ENCODE results near the gene GFOD2. TPM values are rescaled to one million over a fixed set of nuclear protein-coding genes. Genes with fewer than 3 reads are reported as not detected.
"Not testable (repeated sequence)": the region's sequence is repeated elsewhere in the genome, so short reads cannot be mapped to it uniquely, and the experiment has no call there.

GFOD2 gene
- total RNA-seq, 1 experiment from 2014 or later: 19.0 TPM

DNA sequence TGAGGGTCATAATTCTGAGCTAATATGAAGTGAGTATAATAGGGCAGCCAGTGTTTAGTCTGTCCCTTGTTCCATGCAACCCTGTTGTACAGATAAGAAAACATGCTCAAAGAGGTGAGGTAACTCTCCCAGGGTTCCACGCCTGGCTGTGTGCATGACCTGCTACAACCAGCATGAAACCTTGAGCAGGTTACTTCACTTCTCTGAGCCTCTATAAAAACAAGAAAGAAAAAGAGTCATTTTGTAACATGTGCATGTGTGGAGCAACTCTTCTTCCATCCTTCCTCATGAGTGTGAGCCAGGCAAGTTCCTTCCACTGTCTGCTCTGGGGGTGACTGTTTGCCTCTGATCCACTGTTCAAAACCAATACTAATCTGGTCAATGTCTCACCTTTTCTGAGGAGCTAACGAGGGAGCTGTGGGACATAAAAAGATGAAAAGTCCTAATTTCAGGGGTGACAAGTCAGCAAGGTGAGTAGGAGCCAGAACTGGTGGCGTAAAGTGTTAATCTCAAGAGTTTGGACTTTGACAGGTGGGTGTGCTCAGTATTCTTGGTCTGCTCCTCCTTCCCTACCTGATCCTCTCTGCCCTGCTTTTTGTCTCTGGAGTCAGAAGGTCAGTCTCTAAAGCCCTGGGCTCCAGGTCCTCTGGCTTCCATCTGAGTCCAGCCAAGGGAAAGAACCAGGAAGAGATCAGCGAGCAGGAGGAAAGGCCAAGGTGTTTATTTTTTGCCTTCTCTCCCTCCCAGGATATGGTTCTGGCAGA is 21.5 kb downstream of the GFOD2 start:
- TF ChIP-seq, protein P1, sequence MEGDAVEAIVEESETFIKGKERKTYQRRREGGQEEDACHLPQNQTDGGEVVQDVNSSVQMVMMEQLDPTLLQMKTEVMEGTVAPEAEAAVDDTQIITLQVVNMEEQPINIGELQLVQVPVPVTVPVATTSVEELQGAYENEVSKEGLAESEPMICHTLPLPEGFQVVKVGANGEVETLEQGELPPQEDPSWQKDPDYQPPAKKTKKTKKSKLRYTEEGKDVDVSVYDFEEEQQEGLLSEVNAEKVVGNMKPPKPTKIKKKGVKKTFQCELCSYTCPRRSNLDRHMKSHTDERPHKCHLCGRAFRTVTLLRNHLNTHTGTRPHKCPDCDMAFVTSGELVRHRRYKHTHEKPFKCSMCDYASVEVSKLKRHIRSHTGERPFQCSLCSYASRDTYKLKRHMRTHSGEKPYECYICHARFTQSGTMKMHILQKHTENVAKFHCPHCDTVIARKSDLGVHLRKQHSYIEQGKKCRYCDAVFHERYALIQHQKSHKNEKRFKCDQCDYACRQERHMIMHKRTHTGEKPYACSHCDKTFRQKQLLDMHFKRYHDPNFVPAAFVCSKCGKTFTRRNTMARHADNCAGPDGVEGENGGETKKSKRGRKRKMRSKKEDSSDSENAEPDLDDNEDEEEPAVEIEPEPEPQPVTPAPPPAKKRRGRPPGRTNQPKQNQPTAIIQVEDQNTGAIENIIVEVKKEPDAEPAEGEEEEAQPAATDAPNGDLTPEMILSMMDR (IDR thresholded peaks at IDR 0.05; ENCODE audit: unreplicated experiment): no peak
- Mint-ChIP-seq H3K4me3 (ENCODE audit: unreplicated experiment) (no peak overlapping the region), H3K9me3 (ENCODE audit: unreplicated experiment) (no peaks in the 10 kb centered on the region), H3K36me3 (ENCODE audit: insufficient read depth, unreplicated experiment) (peaks cover 18% of the 10 kb centered on the region), H3K27ac (ENCODE audit: low read depth, unreplicated experiment) (no peak overlapping the region), H3K27me3 (ENCODE audit: insufficient read depth, unreplicated experiment) (no peaks in the 10 kb centered on the region), H3K4me1 (ENCODE audit: insufficient read depth, unreplicated experiment) (no peaks in the 10 kb centered on the region)
- POLR2A ChIA-PET: no interaction called here
- intact Hi-C loops (cut with micrococcal nuclease): no loop called here
- BruUV-seq (replicated peaks): no TSS peak
- CTCF ChIA-PET: interaction anchor here (1.3 kb wide), 1 partner anchor 8 kb away, joined by 3 read pairs; no protein-coding TSS in a partner anchor
- DNase-seq (ENCODE audit: unreplicated experiment): no peak

DNA sequence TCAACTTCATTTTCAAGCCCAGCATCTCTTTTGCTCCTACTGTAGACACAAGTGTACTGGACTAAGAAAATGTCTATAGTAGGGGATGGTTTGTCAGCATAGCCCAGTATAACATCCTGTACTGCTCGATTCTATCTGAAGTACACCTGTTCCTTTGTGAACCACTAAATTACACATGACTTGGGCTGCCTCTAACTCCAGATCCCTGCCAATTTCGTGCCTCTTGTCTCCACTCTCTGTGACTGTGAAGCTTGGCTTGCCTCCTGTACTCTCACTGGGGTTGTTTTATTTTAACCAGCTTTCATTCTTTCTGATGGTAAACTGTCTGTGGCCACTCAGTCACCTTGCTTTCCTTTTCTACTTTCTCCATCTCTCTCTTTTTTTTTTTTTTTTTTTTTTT is 24.5 kb downstream of the GFOD2 start:
- Mint-ChIP-seq H3K27ac (ENCODE audit: low read depth, unreplicated experiment) (no peak overlapping the region), H3K4me3 (ENCODE audit: unreplicated experiment) (no peak overlapping the region), H3K9me3 (ENCODE audit: unreplicated experiment) (no peaks in the 10 kb centered on the region), H3K36me3 (ENCODE audit: insufficient read depth, unreplicated experiment) (peaks cover 17% of the 10 kb centered on the region), H3K27me3 (ENCODE audit: insufficient read depth, unreplicated experiment) (no peaks in the 10 kb centered on the region), H3K4me1 (ENCODE audit: insufficient read depth, unreplicated experiment) (no peaks in the 10 kb centered on the region)
- CTCF ChIA-PET: interaction anchor here (0.6 kb wide), 1 partner anchor 541 kb away, joined by 3 read pairs; no protein-coding TSS in a partner anchor
- DNase-seq (ENCODE audit: unreplicated experiment): no peak
- intact Hi-C loops (cut with micrococcal nuclease): no loop called here
- no TSS peak for BruUV-seq (replicated peaks)
- POLR2A ChIA-PET: no interaction called here
- TF ChIP-seq, protein P1 (IDR thresholded peaks at IDR 0.05; ENCODE audit: unreplicated experiment): no peak

DNA sequence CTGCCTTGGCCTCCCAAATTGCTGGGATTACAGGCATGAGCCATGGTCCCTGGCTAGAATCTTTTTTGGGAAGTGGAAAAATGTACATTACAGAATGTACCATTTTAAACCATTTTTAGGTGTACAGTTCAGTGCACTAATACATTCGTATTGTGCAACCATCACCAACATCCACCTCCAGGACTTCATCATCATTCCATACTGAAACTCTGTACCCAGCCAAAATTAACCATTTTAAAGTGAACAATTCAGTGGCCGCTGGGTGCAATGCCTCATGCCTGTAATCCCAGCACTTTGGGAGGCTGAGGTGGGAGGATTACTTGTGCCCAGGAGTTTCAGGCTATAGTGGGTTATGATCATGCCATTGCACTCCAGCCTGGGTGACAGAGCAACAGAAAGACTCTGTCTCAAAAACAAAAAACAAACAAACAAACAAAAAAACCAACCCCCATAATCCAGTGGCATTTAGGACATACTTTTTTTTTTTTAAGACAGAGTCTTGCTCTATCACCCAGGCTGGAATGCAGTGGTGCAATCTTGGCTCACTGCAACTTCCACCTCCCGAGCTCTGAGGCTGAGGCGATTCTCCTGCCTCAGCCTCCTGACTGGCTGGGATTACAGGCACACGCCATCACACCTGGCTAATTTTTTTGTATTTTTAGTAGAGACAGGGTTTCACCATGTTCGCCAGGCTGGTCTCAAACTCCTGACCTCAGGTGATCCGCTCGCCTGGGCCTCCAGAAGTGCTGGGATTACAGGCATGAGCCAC is 25.4 kb downstream of the GFOD2 start:
- POLR2A ChIA-PET: interaction anchor here (0.7 kb wide), 1 partner anchor 800 kb away, joined by 3 read pairs; no protein-coding TSS in a partner anchor
- DNase-seq (ENCODE audit: unreplicated experiment); intact Hi-C loops (cut with micrococcal nuclease); H3K9me3 Mint-ChIP-seq (ENCODE audit: unreplicated experiment); BruUV-seq (replicated peaks); H3K27me3 Mint-ChIP-seq (ENCODE audit: insufficient read depth, unreplicated experiment); H3K4me3 Mint-ChIP-seq (ENCODE audit: unreplicated experiment); H3K27ac Mint-ChIP-seq (ENCODE audit: low read depth, unreplicated experiment); H3K4me1 Mint-ChIP-seq (ENCODE audit: insufficient read depth, unreplicated experiment): not testable (repeated sequence)
- H3K36me3 Mint-ChIP-seq (ENCODE audit: insufficient read depth, unreplicated experiment): peaks cover 18% of the 10 kb centered on the region
- CTCF ChIA-PET: interaction anchor here (0.7 kb wide), 1 partner anchor 172 kb away, joined by 3 read pairs; no protein-coding TSS in a partner anchor

- CTCF ChIA-PET: no interaction called here
- H3K27ac Mint-ChIP-seq (ENCODE audit: low read depth, unreplicated experiment): no peak overlapping the region
- DNase-seq (ENCODE audit: unreplicated experiment): no peak
- intact Hi-C loops (cut with micrococcal nuclease): no loop called here
- no peaks in the 10 kb centered on the region for H3K9me3 Mint-ChIP-seq (ENCODE audit: unreplicated experiment)
- H3K4me3 Mint-ChIP-seq (ENCODE audit: unreplicated experiment): no peak overlapping the region
- BruUV-seq (replicated peaks): no TSS peak
- TF ChIP-seq, protein P1 (IDR thresholded peaks at IDR 0.05; ENCODE audit: unreplicated experiment): no peak
- H3K4me1 Mint-ChIP-seq (ENCODE audit: insufficient read depth, unreplicated experiment): no peaks in the 10 kb centered on the region
- H3K36me3 Mint-ChIP-seq (ENCODE audit: insufficient read depth, unreplicated experiment): peaks cover 39% of the 10 kb centered on the region
- no peaks in the 10 kb centered on the region for H3K27me3 Mint-ChIP-seq (ENCODE audit: insufficient read depth, unreplicated experiment)
- POLR2A ChIA-PET: no interaction called here
Observed at GRCh38 chr16:67685388-67686112, 33.6 kb downstream of the GFOD2 start.
